ENCODE data around the gene DIP2B.

GRCh38 chr12:50610171-50610570 lies 105.4 kb downstream of the DIP2B start:
- TF ChIP-seq REST (IDR thresholded peaks at IDR 0.05), result no peak
- TF ChIP-seq RAD21 (conservative IDR thresholded peaks at IDR 0.05 in 1 of 2, IDR thresholded peaks at IDR 0.05 in 1 of 2), result no peak
- TF ChIP-seq MYC (IDR thresholded peaks at IDR 0.05; ENCODE audit: borderline replicate concordance, low read length), result no peak
- TF ChIP-seq EP300 (IDR thresholded peaks at IDR 0.05), result no peak
- TF ChIP-seq BHLHE40 (IDR thresholded peaks at IDR 0.05; ENCODE audit: low read depth, low read length), result no peak
- no peak for TF ChIP-seq CHD2 (IDR thresholded peaks at IDR 0.05; ENCODE audit: low read length, partially characterized antibody)
- no peak for TF ChIP-seq JUN (IDR thresholded peaks at IDR 0.05)
- no peak for TF ChIP-seq CTCF (IDR thresholded peaks at IDR 0.05)
- TF ChIP-seq MAX (IDR thresholded peaks at IDR 0.05), result no peak
- no peak for TF ChIP-seq POLR2A (IDR thresholded peaks at IDR 0.05; ENCODE audit: low read length)
- TF ChIP-seq ZFP36 (IDR thresholded peaks at IDR 0.05; ENCODE audit: borderline replicate concordance, partially characterized antibody), result no peak
- TF ChIP-seq KDM5A (IDR thresholded peaks at IDR 0.05), result no peak
- no peak for TF ChIP-seq ESRRA (IDR thresholded peaks at IDR 0.05; ENCODE audit: borderline replicate concordance, low read length)

All from A549 (cell line).